CD4-positive, alpha-beta T cell treated with Interleukin-1 beta for 1 hour (primary cell): ENCODE results near the gene CLNK.
A peak's percentile ranks its signal among the peaks of the same experiment; 100 is the strongest.

ENCODE experiments used
- DNase-seq, 2 donors: peaks; one replicate each; pipeline ENCODE4 v3.0.0-alpha.2; 2020 to 2022

The CLNK gene

GRCh38 chr4:10701161-10701560 is 16.6 kb upstream of the CLNK start:
- DNase-seq: no peak

GRCh38 chr4:10698172-10698571 is 13.6 kb upstream of the CLNK start:
- no peak for DNase-seq

GRCh38 chr4:10697086-10697485 is 12.5 kb upstream of the CLNK start:
- DNase-seq: no peak

- no peak for DNase-seq
Measured at GRCh38 chr4:10696253-10696652, 11.7 kb upstream of the CLNK start.

GRCh38 chr4:10694828-10695209 is 10.3 kb upstream of the CLNK start:
- no peak for DNase-seq

- no peak for DNase-seq
Measured at GRCh38 chr4:10694151-10694827, 9.7 kb upstream of the CLNK start.

GRCh38 chr4:10691651-10692050 is 7.1 kb upstream of the CLNK start:
- DNase-seq: no peak

GRCh38 chr4:10690185-10690907 is 5.8 kb upstream of the CLNK start:
- DNase-seq: no peak

GRCh38 chr4:10688846-10689245 is 4.3 kb upstream of the CLNK start:
- no peak for DNase-seq

GRCh38 chr4:10688022-10688421 is 3.5 kb upstream of the CLNK start:
- DNase-seq: no peak

GRCh38 chr4:10687526-10687925 is 3.0 kb upstream of the CLNK start:
- no peak for DNase-seq

- no peak for DNase-seq
Measured at GRCh38 chr4:10682397-10682796, 2.2 kb downstream of the CLNK start.

- no peak for DNase-seq
Measured at GRCh38 chr4:10677796-10678497, 6.6 kb downstream of the CLNK start.

GRCh38 chr4:10673817-10674369 is 10.7 kb downstream of the CLNK start:
- DNase-seq: no peak

GRCh38 chr4:10672379-10672778 is 12.2 kb downstream of the CLNK start:
- no peak for DNase-seq

- no peak for DNase-seq
Measured at GRCh38 chr4:10671799-10672198, 12.8 kb downstream of the CLNK start.

GRCh38 chr4:10671366-10671765 is 13.2 kb downstream of the CLNK start:
- DNase-seq: peak; percentile 43 to 49

- DNase-seq: no peak
Measured at GRCh38 chr4:10670321-10670720, 14.2 kb downstream of the CLNK start.

- DNase-seq: no peak
Measured at GRCh38 chr4:10667701-10668326, 16.8 kb downstream of the CLNK start.

GRCh38 chr4:10666616-10667015 is 18.0 kb downstream of the CLNK start:
- no peak for DNase-seq

- DNase-seq: no peak
Measured at GRCh38 chr4:10664408-10664807, 20.2 kb downstream of the CLNK start.

GRCh38 chr4:10662937-10663336 is 21.6 kb downstream of the CLNK start:
- no peak for DNase-seq

GRCh38 chr4:10661047-10661446 is 23.5 kb downstream of the CLNK start:
- DNase-seq: no peak
